GM19035 (cell line): Measurements from ENCODE around the gene ACSF3.
"Not testable (repeated sequence)": the region's sequence is repeated elsewhere in the genome, so short reads cannot be mapped to it uniquely, and the experiment has no call there.

Experiments
- ATAC-seq: cut with Tn5 transposase; IDR thresholded peaks from one replicate; pipeline ENCODE4 v1.9.1; 2021; ENCODE audit not compliant: unreplicated experiment

The ACSF3 gene

GRCh38 chr16:89072548-89073130, 21.0 kb upstream of the ACSF3 start:
- no peak for ATAC-seq

- no peak for ATAC-seq
These were observed 20.1 kb upstream of the ACSF3 start for GRCh38 chr16:89073346-89074071.

GRCh38 chr16:89074072-89074674, 19.5 kb upstream of the ACSF3 start:
- ATAC-seq, result not testable (repeated sequence)

- no peak for ATAC-seq
These were observed 18.6 kb upstream of the ACSF3 start for GRCh38 chr16:89074803-89075688.

- ATAC-seq, result no peak
These were observed 17.5 kb upstream of the ACSF3 start for GRCh38 chr16:89076159-89076558.

- no peak for ATAC-seq
These were observed 16.6 kb upstream of the ACSF3 start for GRCh38 chr16:89077076-89077475.

- no peak for ATAC-seq
These were observed 15.5 kb upstream of the ACSF3 start for GRCh38 chr16:89078172-89078571.

GRCh38 chr16:89079434-89079980, 14.1 kb upstream of the ACSF3 start:
- ATAC-seq, result no peak

- ATAC-seq, result no peak
These were observed 13.3 kb upstream of the ACSF3 start for GRCh38 chr16:89080196-89080853.

GRCh38 chr16:89081556-89081955, 12.1 kb upstream of the ACSF3 start:
- ATAC-seq, result no peak

- no peak for ATAC-seq
These were observed 9.2 kb upstream of the ACSF3 start for GRCh38 chr16:89084411-89084810.

GRCh38 chr16:89084814-89085612, 8.6 kb upstream of the ACSF3 start:
- ATAC-seq, result no peak

- no peak for ATAC-seq
These were observed 7.9 kb upstream of the ACSF3 start for GRCh38 chr16:89085755-89086154.

- ATAC-seq, result no peak
These were observed 5.6 kb upstream of the ACSF3 start for GRCh38 chr16:89087922-89088497.

- ATAC-seq, result no peak
These were observed 4.5 kb upstream of the ACSF3 start for GRCh38 chr16:89089120-89089519.

GRCh38 chr16:89090182-89090630, 3.4 kb upstream of the ACSF3 start:
- ATAC-seq, result no peak

GRCh38 chr16:89090669-89091426, 2.8 kb upstream of the ACSF3 start:
- no peak for ATAC-seq

GRCh38 chr16:89092013-89092412, 1.6 kb upstream of the ACSF3 start:
- ATAC-seq, result no peak

GRCh38 chr16:89093252-89093601, 425 bp upstream of the ACSF3 start:
- ATAC-seq, result not testable (repeated sequence)
